GM23248 (cell line): ENCODE data around the gene GTPBP1. TPM values are rescaled to one million over a fixed set of nuclear protein-coding genes. Genes with fewer than 3 reads are reported as not detected.
A peak's percentile ranks its signal among the peaks of the same experiment; 100 is the strongest.

Source experiments
- DNase-seq: peaks from one replicate; pipeline ENCODE4 v3.0.0-alpha.2; 2015
- H2AFZ ChIP-seq: fragments of 200-600 bp; sonication (generic); 2 replicates; pipeline ENCODE4 v1.6.1; 2016; ENCODE audit warnings: antibody characterized with exemption
- H3F3A ChIP-seq: fragments of 200-600 bp; sonication (generic); 2 replicates; pipeline ENCODE4 v1.6.1; 2016; ENCODE audit warnings: mild to moderate bottlenecking, antibody characterized with exemption, mixed run types; ENCODE audit not compliant: insufficient read depth
- H3K27ac ChIP-seq: fragments of 200-600 bp; sonication (generic); 2 replicates; pipeline ENCODE4 v1.5.1; 2016; ENCODE audit warnings: mild to moderate bottlenecking
- H3K27me3 ChIP-seq: fragments of 200-600 bp; sonication (generic); replicated peaks from 2 replicates; pipeline ENCODE4 v1.6.1; 2016; ENCODE audit warnings: mild to moderate bottlenecking; ENCODE audit not compliant: insufficient read depth
- H3K36me3 ChIP-seq: fragments of 200-600 bp; sonication (generic); 2 replicates; pipeline ENCODE4 v1.6.1; 2016; ENCODE audit warnings: low read depth, mild to moderate bottlenecking
- H3K4me1 ChIP-seq: fragments of 200-600 bp; sonication (generic); 2 replicates; pipeline ENCODE4 v1.6.1; 2016; ENCODE audit warnings: mild to moderate bottlenecking; ENCODE audit not compliant: insufficient read depth
- H3K4me2 ChIP-seq: fragments of 200-600 bp; sonication (generic); one replicate; pipeline ENCODE4 v1.6.1; 2016; ENCODE audit warnings: mild to moderate bottlenecking; ENCODE audit not compliant: unreplicated experiment
- H3K4me3 ChIP-seq: fragments of 200-600 bp; sonication (generic); 2 replicates; pipeline ENCODE4 v1.5.1; 2016; ENCODE audit warnings: mild to moderate bottlenecking
- H3K79me2 ChIP-seq: fragments of 200-600 bp; sonication (generic); 2 replicates; pipeline ENCODE4 v1.6.1; 2016; ENCODE audit warnings: mild to moderate bottlenecking; ENCODE audit not compliant: insufficient read depth
- H3K9ac ChIP-seq: fragments of 200-600 bp; sonication (generic); 2 replicates; pipeline ENCODE4 v1.6.1; 2016; ENCODE audit warnings: mild to moderate bottlenecking
- H3K9me2 ChIP-seq: fragments of 200-600 bp; sonication (generic); 2 replicates; pipeline ENCODE4 v1.6.1; 2016; ENCODE audit warnings: mixed run types, mild to moderate bottlenecking, moderate library complexity; ENCODE audit not compliant: insufficient read depth
- H3K9me3 ChIP-seq: fragments of 200-600 bp; sonication (generic); one replicate; pipeline ENCODE4 v1.6.1; 2017; ENCODE audit warnings: low read depth
- H4K20me1 ChIP-seq: fragments of 200-600 bp; sonication (generic); 2 replicates; pipeline ENCODE4 v1.6.0; 2016; ENCODE audit not compliant: insufficient read depth
- EZH2 ChIP-seq: fragments of 200-600 bp; sonication (generic); IDR thresholded peaks from 2 replicates; pipeline ENCODE4 v1.6.1; 2018; ENCODE audit warnings: antibody characterized with exemption, mild to moderate bottlenecking; ENCODE audit not compliant: insufficient read depth, poor library complexity, severe bottlenecking
- EZH2phosphoT487 ChIP-seq: fragments of 200-600 bp; sonication (generic); IDR thresholded peaks from 2 replicates; pipeline ENCODE4 v1.6.1; 2018; ENCODE audit warnings: antibody characterized with exemption, moderate library complexity, mild to moderate bottlenecking, low read depth; ENCODE audit not compliant: insufficient read depth
- WGBS, 2 experiments: methylation state at CpG; one replicate each; pipeline ENCODE4 v1.1.6; 2015 to 2017; ENCODE audit warnings: low lambda C conversion rate in 2 of 2, low coverage in 1 of 2; ENCODE audit errors: missing lambda C conversion rate in 2 of 2; 5-methylcytosine and 5-hydroxymethylcytosine counted together
- in situ Hi-C: fragments of 300-500 bp; cut with MboI; formaldehyde crosslinking; loops from 2 replicates; pipeline ENCODE4 v1.15.0; 2020
- polyA plus RNA-seq: library from polyadenylated mRNA; unstranded; fragments of >200 nt; fragmentation: Nextera tagmentation; extraction: Ambion mirVana; gene quantifications from 2 replicates; pipeline ENCODE4 v1.2.1, GENCODE V29; 2016
- total RNA-seq: library from RNA; depleted of rRNA; stranded (reverse); fragments of >200 nt; shearing (Covaris generic); gene quantifications from 2 replicates; pipeline ENCODE4 v1.2.3, GENCODE V29; 2014

GTPBP1 gene
- total and polyA plus RNA-seq, 2 experiments from 2014 or later = 10.0 to 26.9 TPM

DNA sequence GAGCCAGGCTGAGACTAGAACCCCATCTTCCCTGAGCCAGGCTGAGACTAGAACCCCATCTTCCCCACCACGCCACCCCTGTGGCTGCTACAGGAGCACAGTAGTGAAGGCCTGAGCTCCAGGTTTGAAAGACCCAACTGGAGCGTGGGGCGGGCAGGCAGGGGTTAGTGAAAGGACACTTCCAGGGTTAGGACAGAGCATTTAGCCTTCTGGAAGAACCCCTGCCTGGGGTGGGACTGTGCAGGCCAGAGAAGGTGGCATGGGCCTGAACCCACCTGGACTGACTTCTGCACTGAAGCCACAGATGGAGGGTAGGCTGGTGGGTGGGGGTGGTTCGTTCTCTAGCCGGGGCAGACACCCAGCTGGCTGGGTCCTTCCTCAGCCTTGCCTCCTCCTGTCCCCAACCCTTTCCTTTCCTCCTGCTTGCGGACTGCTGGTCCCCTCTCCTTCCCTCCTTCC, 26.0 kb downstream of the GTPBP1 start:
- in situ Hi-C loops = no loop called here
- TF ChIP-seq EZH2 = no peak
- no peak for TF ChIP-seq EZH2phosphoT487
- no peak for DNase-seq
- Histone ChIP-seq H3K36me3 (peaks cover 12% of the 10 kb centered on the region; the same call in 1 of the 2 replicates), H3K9ac (no peak overlapping the region), H2AFZ (no peak overlapping the region), H3K4me1 (no peaks in the 10 kb centered on the region), H3K27me3 (no peaks in the 10 kb centered on the region), H3K4me2 (no peak overlapping the region), H3K9me2 (no peaks in the 10 kb centered on the region), H3K4me3 (no peak overlapping the region), H3K9me3 (no peaks in the 10 kb centered on the region), H3K27ac (no peak overlapping the region), H3K79me2 (no peaks in the 10 kb centered on the region), H4K20me1 (no peaks in the 10 kb centered on the region), H3F3A (peaks cover 13% of the 10 kb centered on the region; the same call in 1 of the 2 replicates)
- 72 to 73% methylated on average over 6 of the region's 6 CpGs for WGBS, 2 experiments

DNA sequence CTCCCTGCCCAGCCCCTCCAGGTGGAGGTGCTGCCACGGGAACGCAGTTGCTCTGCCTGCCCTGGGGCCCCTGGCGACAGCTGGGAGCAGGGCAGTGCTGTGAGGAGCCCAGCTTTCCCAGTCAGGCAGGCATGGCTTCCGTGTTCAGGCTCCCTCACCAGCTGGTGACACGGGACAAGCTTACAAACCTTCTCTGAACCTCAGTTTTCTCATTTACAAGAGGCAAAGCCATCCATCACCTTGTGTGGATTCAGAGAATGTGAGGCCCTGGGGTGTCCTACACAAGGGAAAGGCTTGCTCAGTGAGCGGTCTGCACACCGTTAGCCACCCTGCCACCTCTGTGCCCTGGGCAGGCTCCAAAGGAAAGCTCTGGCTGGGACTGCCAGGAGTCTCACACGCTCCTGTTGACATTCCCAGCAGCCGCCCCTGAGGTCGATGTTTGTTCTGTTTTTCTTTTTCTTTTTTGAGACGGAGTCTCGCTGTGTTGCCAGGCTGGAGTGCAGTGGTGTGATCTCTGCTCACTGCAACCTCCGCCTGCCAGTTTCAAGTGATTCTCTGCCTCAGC, 26.6 kb downstream of the GTPBP1 start:
- H3K4me3 ChIP-seq = no peak overlapping the region
- H3K9me3 ChIP-seq = no peaks in the 10 kb centered on the region
- no peak overlapping the region for H3K4me2 ChIP-seq
- no peaks in the 10 kb centered on the region for H3K9me2 ChIP-seq
- H3K27ac ChIP-seq = no peak overlapping the region
- no peaks in the 10 kb centered on the region for H3K79me2 ChIP-seq
- H4K20me1 ChIP-seq = no peaks in the 10 kb centered on the region
- WGBS, 2 experiments = 63 to 70% methylated on average over 13 of the region's 13 CpGs
- H2AFZ ChIP-seq = no peak overlapping the region
- H3K27me3 ChIP-seq = no peaks in the 10 kb centered on the region
- peaks cover under 1% of the 10 kb centered on the region; the same call in 1 of the 2 replicates for H3K4me1 ChIP-seq
- no peak overlapping the region for H3K9ac ChIP-seq
- in situ Hi-C loops = no loop called here
- peaks cover 13% of the 10 kb centered on the region for H3F3A ChIP-seq
- H3K36me3 ChIP-seq = peaks cover 10% of the 10 kb centered on the region; the same call in 1 of the 2 replicates
- TF ChIP-seq EZH2 = no peak
- TF ChIP-seq EZH2phosphoT487 = no peak
- no peak for DNase-seq

DNA sequence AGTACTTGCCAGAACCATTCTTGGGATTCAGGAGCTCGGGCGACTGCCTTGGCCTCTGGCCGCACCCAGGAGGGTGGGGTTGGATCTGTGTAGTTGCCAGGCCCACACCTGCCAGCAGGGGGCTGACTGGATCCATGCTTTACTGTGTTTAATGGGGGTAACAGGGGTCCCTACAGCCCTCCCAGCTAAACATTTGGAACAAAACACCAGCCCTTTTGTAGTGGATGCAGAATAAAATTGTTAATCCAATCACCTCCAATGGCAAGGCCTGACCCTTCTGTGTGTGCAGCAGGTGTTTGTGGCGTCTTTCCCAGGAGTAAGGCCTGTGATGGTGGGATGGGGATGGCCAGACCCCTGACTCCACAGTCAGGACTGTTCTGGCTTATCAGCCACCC, 27.6 kb downstream of the GTPBP1 start:
- Histone ChIP-seq H3K9me3 (no peaks in the 10 kb centered on the region), H2AFZ (no peak overlapping the region), H3F3A (peaks cover 13% of the 10 kb centered on the region), H3K4me2 (no peak overlapping the region), H3K27me3 (no peaks in the 10 kb centered on the region), H3K4me1 (peaks cover 4% of the 10 kb centered on the region), H3K79me2 (no peaks in the 10 kb centered on the region), H3K9ac (no peak overlapping the region), H3K9me2 (no peaks in the 10 kb centered on the region), H4K20me1 (no peaks in the 10 kb centered on the region), H3K36me3 (peaks cover 10% of the 10 kb centered on the region; the same call in 1 of the 2 replicates), H3K4me3 (no peak overlapping the region), H3K27ac (no peak overlapping the region)
- DNase-seq = peak; percentile 48
- no peak for TF ChIP-seq EZH2phosphoT487
- no peak for TF ChIP-seq EZH2
- in situ Hi-C loops = no loop called here
- 66 to 67% methylated on average over 4 of the region's 4 CpGs for WGBS, 2 experiments

DNA sequence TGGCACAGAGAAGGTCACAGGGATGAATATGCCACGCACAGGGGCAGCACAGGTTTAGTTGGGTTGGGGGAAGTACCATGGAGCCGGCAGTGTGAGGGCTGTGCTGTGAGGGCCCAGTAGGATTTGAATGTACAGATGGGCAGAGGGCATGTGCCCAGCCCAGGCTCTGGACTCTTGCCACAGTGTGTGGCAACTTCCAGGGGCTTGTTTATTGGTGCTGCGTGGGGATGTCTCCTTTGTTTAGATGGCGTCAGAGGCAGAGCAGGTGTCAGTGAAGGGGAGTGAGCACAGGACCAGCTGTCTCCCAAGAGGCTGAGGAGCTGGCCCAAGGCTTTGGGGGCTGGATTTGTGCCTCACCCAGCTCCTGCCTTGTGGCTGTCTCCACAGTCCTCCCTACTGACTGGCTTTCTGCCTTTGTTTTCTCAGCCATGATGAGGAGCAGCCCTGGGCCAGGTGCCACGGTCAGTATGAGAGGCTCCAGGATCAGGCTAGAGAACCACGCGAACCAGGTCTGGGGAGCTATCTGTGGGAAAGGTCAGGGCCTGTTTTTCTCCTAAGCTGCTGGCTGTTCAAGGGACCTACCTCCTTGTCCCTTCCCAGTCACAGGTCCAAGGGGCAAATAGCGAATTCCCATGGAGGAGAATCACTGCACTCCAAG, 28.1 kb downstream of the GTPBP1 start:
- Histone ChIP-seq H4K20me1 (no peaks in the 10 kb centered on the region), H3K9me3 (no peaks in the 10 kb centered on the region), H2AFZ (no peak overlapping the region), H3K36me3 (peaks cover 12% of the 10 kb centered on the region; the same call in 1 of the 2 replicates), H3K9me2 (no peaks in the 10 kb centered on the region), H3K27ac (no peak overlapping the region), H3K79me2 (no peaks in the 10 kb centered on the region), H3K9ac (no peak overlapping the region), H3K4me2 (no peak overlapping the region), H3K4me3 (no peak overlapping the region), H3F3A (peaks cover 13% of the 10 kb centered on the region), H3K27me3 (no peaks in the 10 kb centered on the region), H3K4me1 (peaks cover 4% of the 10 kb centered on the region)
- WGBS, 2 experiments = 53 to 61% methylated on average over 8 of the region's 8 CpGs
- TF ChIP-seq EZH2 (no peak), EZH2phosphoT487 (no peak)
- in situ Hi-C loops = no loop called here
- peak; percentile 32 for DNase-seq
